Measurements from ENCODE around the gene EIPR1.
"Not testable (repeated sequence)": the region's sequence is repeated elsewhere in the genome, so short reads cannot be mapped to it uniquely, and the experiment has no call there.

The EIPR1 gene

GRCh38 chr2:3301001-3301400 lies 76.6 kb downstream of the EIPR1 start:
- DNase-seq: no peak

- DNase-seq: no peak
Observed at GRCh38 chr2:3300224-3300995, 77.2 kb downstream of the EIPR1 start.

GRCh38 chr2:3299703-3300102 lies 77.9 kb downstream of the EIPR1 start:
- DNase-seq: no peak

- no peak for DNase-seq
Observed at GRCh38 chr2:3299130-3299529, 78.5 kb downstream of the EIPR1 start.

GRCh38 chr2:3298191-3298590 lies 79.4 kb downstream of the EIPR1 start:
- no peak for DNase-seq

- DNase-seq: no peak
Observed at GRCh38 chr2:3297523-3297922, 80.1 kb downstream of the EIPR1 start.

- no peak for DNase-seq
Observed at GRCh38 chr2:3296182-3296972, 81.2 kb downstream of the EIPR1 start.

- no peak for DNase-seq
Observed at GRCh38 chr2:3294493-3294892, 83.1 kb downstream of the EIPR1 start.

GRCh38 chr2:3294069-3294468 lies 83.5 kb downstream of the EIPR1 start:
- no peak for DNase-seq

- DNase-seq: no peak
Observed at GRCh38 chr2:3293221-3293620, 84.4 kb downstream of the EIPR1 start.

GRCh38 chr2:3292416-3292815 lies 85.2 kb downstream of the EIPR1 start:
- no peak for DNase-seq

GRCh38 chr2:3291750-3292149 lies 85.9 kb downstream of the EIPR1 start:
- DNase-seq: no peak

- no peak for DNase-seq
Observed at GRCh38 chr2:3291113-3291512, 86.5 kb downstream of the EIPR1 start.

GRCh38 chr2:3290655-3291054 lies 87.0 kb downstream of the EIPR1 start:
- no peak for DNase-seq

GRCh38 chr2:3289971-3290370 lies 87.6 kb downstream of the EIPR1 start:
- DNase-seq: no peak

GRCh38 chr2:3289526-3289925 lies 88.1 kb downstream of the EIPR1 start:
- DNase-seq: no peak

GRCh38 chr2:3289171-3289515 lies 88.5 kb downstream of the EIPR1 start:
- DNase-seq: no peak

- no peak for DNase-seq
Observed at GRCh38 chr2:3288470-3289170, 89.0 kb downstream of the EIPR1 start.

GRCh38 chr2:3287896-3288295 lies 89.7 kb downstream of the EIPR1 start:
- no peak for DNase-seq

- DNase-seq: not testable (repeated sequence)
Observed at GRCh38 chr2:3286646-3287036, 91.0 kb downstream of the EIPR1 start.

- DNase-seq: no peak
Observed at GRCh38 chr2:3285901-3286645, 91.5 kb downstream of the EIPR1 start.

GRCh38 chr2:3284657-3285630 lies 92.7 kb downstream of the EIPR1 start:
- DNase-seq: no peak
